ENCODE measurements around the gene PARD6B.

PARD6B gene

GRCh38 chr20:50724112-50724725, 7.2 kb upstream of the PARD6B start:
- no peak for DNase-seq (ENCODE audit: low spot score)

- DNase-seq (ENCODE audit: low spot score), result peak; percentile 99
Measured at GRCh38 chr20:50724851-50725723, 6.3 kb upstream of the PARD6B start.

- DNase-seq (ENCODE audit: low spot score), result peak; percentile 79
Measured at GRCh38 chr20:50725724-50726005, 5.7 kb upstream of the PARD6B start.

GRCh38 chr20:50726955-50727791, 4.2 kb upstream of the PARD6B start:
- DNase-seq (ENCODE audit: low spot score), result peak; percentile 71

- peak; percentile 96 for DNase-seq (ENCODE audit: low spot score)
Measured at GRCh38 chr20:50727792-50728485, 3.4 kb upstream of the PARD6B start.

GRCh38 chr20:50728486-50728980, 2.8 kb upstream of the PARD6B start:
- no peak for DNase-seq (ENCODE audit: low spot score)

GRCh38 chr20:50728981-50729874, 2.2 kb upstream of the PARD6B start:
- DNase-seq (ENCODE audit: low spot score), result peak; percentile 96

- peak; percentile 72 for DNase-seq (ENCODE audit: low spot score)
Measured at GRCh38 chr20:50729901-50730764, 1.2 kb upstream of the PARD6B start.

GRCh38 chr20:50730765-50731054, 670 bp upstream of the PARD6B start:
- DNase-seq (ENCODE audit: low spot score), result no peak

GRCh38 chr20:50731930-50732690, 730 bp downstream of the PARD6B start:
- peak; percentile 67 for DNase-seq (ENCODE audit: low spot score)

GRCh38 chr20:50733644-50734349, 2.4 kb downstream of the PARD6B start:
- no peak for DNase-seq (ENCODE audit: low spot score)

GRCh38 chr20:50734730-50735679, 3.6 kb downstream of the PARD6B start:
- DNase-seq (ENCODE audit: low spot score), result no peak

- DNase-seq (ENCODE audit: low spot score), result peak; percentile 57
Measured at GRCh38 chr20:50735813-50736212, 4.4 kb downstream of the PARD6B start.

GRCh38 chr20:50737352-50737751, 6.0 kb downstream of the PARD6B start:
- peak; percentile 74 for DNase-seq (ENCODE audit: low spot score)

GRCh38 chr20:50743087-50743486, 11.7 kb downstream of the PARD6B start:
- no peak for DNase-seq (ENCODE audit: low spot score)

- DNase-seq (ENCODE audit: low spot score), result peak; percentile 85
Measured at GRCh38 chr20:50744143-50744792, 12.9 kb downstream of the PARD6B start.

- DNase-seq (ENCODE audit: low spot score), result no peak
Measured at GRCh38 chr20:50745634-50746137, 14.3 kb downstream of the PARD6B start.
